ENCODE data around the gene WNK3.
"Not testable (repeated sequence)": the region's sequence is repeated elsewhere in the genome, so short reads cannot be mapped to it uniquely, and the experiment has no call there.

WNK3 gene

GRCh38 chrX:54357414-54358377 lies at the start of gene WNK3:
Gene WNK3, minus strand, starts transcription at chrX:54358046.
- DNase-seq, result peak; percentile 63

- no peak for DNase-seq
Measured at GRCh38 chrX:54407266-54407665, 49.4 kb upstream of the WNK3 start.

DNA sequence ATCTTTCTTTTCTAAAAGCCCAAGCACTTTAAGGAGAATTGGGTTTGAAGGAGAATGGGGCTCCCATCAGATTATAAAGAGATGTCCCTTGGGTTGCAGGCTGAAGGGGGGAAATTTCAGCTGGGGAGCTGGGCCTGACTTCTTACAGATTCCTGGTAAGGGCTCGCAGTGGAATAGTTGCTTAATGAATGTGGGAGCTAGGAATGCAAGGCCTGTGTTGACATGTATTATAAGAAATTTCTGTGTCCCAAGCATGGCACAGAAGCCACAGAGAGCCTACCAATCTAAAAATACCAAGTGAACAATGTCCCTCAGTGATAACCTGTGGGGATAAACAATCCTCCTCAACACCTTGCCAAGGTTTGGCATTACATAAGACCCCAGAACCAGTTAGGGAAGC lies 39.3 kb upstream of the WNK3 start:
- DNase-seq, result no peak

DNA sequence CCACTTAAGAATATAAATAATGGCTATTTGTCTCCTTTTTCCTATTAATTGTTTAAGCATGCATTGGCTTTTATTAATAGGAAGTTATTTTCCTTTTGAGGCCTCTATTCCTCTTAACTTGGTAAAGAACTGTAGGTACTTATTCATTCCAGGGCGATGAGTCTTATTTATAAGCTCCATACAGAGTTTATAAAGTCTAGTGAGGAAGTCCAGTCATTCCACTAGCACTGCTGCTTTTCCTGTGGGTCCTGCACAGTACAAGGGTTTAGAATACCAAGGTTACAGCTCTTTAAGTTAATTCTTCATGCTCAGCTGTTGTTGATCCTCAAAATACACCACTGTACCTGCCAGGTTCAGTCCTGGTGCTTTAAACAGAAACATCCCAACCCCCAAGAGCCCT lies 28.5 kb upstream of the WNK3 start:
- DNase-seq, result no peak

- not testable (repeated sequence) for DNase-seq
Measured at GRCh38 chrX:54384661-54385060, 26.8 kb upstream of the WNK3 start.

GRCh38 chrX:54359408-54359807 lies 1.6 kb upstream of the WNK3 start:
- no peak for DNase-seq

- DNase-seq, result peak; percentile 64
Measured at GRCh38 chrX:54358424-54359211, 772 bp upstream of the WNK3 start.

GRCh38 chrX:54352677-54353076 lies 5.2 kb downstream of the WNK3 start:
- DNase-seq, result no peak

- not testable (repeated sequence) for DNase-seq
Measured at GRCh38 chrX:54337383-54337782, 20.5 kb downstream of the WNK3 start.

- no peak for DNase-seq
Measured at GRCh38 chrX:54325077-54325476, 32.8 kb downstream of the WNK3 start.

GRCh38 chrX:54320067-54320466 lies 37.8 kb downstream of the WNK3 start:
- no peak for DNase-seq

DNA sequence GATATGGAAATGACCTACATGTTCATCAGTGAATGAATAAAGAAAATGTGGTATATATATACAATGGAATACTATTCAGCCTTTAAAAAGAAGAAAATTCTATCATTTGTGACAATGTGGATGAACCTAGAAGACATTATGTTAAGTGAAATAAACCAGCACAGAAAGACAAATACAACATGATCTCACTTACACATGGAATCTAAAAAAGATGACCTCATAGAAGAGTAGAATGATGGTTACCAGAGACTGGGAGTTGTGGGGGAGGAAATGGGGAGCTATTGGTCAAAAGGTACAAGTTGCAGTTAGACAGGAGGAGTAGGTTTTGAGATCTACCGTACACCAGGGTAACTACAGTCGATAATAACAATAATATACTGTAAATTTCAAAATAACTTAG lies 51.5 kb downstream of the WNK3 start:
- DNase-seq, result no peak

GRCh38 chrX:54301516-54301915 lies 56.3 kb downstream of the WNK3 start:
- no peak for DNase-seq

- DNase-seq, result no peak
Measured at GRCh38 chrX:54294306-54294705, 63.5 kb downstream of the WNK3 start.

- no peak for DNase-seq
Measured at GRCh38 chrX:54292755-54293154, 65.1 kb downstream of the WNK3 start.

DNA sequence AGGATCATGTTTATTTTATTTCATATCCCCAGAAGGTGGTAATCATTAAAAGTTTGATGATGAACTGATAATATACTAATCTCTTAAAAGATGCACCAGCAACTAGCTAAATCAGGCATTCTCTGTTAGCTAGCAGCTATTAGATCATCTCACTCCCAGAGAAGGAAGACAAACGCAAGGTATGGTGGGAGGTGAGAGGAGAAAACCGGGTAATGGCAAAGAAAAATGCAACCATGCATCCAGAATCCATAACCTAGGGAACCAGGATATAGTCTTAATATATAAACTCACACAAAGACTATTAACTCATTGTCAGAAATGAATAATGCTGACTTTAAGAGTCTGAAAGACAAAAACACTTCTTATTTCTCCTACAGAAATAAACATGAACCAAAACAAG lies 66.1 kb downstream of the WNK3 start:
- DNase-seq, result no peak

- no peak for DNase-seq
Measured at GRCh38 chrX:54288968-54289367, 68.9 kb downstream of the WNK3 start.

GRCh38 chrX:54288277-54288676 lies 69.6 kb downstream of the WNK3 start:
- DNase-seq, result no peak

DNA sequence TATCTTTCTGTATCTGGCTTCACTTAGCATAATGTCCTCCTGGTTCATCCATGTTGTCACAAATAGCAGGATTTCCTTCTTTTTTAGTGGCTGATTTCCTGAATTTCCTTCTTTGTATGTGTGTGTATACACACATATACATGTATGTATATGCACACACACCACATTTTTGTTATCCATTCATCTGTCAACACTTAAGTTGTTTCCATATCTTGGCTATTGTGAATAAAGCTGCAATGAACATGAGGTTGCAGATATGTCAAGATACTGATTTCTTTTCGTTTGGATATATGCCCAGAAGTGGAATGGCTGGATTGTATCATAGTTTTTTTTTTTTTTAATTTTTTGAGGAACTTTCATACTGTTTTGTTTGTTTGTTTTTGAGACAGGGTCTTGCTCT lies 76.2 kb downstream of the WNK3 start:
- no peak for DNase-seq

DNA sequence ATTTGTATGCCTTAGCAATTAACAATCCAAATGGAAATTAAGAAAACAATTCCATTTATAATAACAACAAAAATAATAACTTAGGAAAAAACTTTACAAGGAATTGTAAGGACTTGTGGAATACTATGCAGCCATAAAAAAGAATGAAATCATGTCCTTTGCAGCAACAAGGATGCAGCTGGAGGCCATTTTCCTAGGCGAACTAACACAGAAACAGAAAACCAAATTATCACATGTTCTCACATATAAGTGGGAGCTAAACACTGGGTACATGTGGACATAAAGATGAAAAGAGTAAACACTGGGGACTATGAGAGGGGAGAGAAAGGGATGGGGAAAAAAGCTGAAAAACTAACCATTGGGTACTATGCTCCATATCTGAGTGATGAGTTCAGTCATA lies 77.4 kb downstream of the WNK3 start:
- DNase-seq, result no peak

- no peak for DNase-seq
Measured at GRCh38 chrX:54271664-54272063, 86.2 kb downstream of the WNK3 start.

DNA sequence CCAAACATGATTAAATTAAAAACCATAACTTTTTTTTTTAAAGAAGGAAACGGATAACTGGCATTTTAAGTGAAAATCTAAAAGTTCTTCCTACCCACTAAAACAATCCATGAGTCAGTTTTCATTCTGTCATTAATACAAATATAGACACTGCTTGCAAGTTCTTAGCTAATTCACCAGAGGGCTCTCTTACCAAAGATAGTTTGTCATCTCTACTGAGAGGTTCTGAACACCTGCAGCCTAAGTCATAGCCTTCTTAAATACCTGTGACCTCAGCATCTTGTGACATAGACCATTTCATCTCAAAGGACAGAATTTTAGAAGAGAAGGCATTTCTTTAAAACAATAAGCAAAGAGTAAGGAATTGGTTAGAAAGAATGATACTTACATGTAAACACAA lies 109.5 kb downstream of the WNK3 start:
- DNase-seq, result no peak

GRCh38 chrX:54246866-54247265 lies 111.0 kb downstream of the WNK3 start:
- no peak for DNase-seq

DNA sequence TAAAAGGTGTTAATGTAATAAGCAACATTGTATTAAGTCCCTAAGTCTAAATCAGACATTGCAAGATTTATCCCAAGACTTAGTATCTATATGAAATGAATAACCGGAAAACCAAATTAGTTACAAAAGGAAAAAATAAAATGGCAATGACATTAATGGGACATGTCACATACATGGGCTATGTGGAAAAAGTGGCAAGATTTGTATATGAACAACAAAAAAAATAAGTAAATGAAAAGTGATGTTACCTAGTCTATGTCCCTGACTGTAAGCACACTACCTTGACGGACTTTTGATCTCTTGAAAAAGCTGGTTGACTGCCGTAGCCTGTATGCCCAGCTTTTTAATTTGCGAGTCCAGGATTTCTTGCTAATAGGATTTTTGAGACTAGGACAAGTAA lies 119.3 kb downstream of the WNK3 start:
- no peak for DNase-seq
